ENCODE measurements around the gene TMEM184B.
A peak's percentile ranks its signal among the peaks of the same experiment; 100 is the strongest.

The TMEM184B gene

DNA sequence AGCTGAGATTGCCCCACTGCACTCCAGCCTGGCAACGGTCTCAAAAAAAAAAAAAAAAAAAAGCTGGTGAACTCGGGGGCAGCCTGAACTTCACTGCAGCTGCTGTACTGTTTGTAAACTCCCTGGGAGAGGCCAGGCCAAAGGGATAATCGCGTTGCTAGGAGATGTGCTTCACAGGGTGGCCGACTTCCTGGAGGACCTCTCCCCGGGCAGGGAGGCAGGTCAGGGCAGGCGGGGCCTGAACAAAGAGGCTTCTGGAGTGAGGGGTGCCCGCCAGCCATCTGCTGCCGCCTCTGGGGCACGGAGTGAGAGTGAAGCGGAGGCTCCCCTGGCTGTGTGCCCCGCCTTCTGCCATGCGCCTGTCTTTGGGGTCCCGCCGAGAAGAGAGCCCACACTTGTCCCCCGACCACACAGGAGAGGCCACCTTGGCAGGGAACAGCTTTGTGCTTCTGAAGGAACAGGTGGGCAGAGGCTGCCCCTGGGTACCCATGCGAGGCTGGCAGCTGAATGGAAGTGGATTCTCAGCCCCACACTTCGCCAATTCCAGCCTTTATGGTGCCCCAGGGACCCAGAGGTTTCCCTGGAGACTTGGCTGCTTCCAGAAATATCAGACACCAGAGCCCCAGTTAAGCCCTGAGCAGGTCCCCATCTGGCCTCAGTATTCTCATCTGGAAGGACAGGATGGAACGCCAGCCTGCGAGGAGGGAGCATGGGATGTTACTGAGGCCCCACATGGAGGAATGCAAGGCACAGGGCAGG, 29.6 kb downstream of the TMEM184B start:
- WGBS (ENCODE audit: extremely low coverage, insufficient coverage, low lambda C conversion rate) = no CpG with 5 or more reads among the region's 20 CpGs
- Histone ChIP-seq H3K4me2 (ENCODE audit: low read length) (no peak overlapping the region), H2BK5ac (ENCODE audit: low read length) (no peak overlapping the region), H3K27ac (ENCODE audit: low read depth, low read length) (no peak overlapping the region), H3K18ac (ENCODE audit: low read length) (no peak overlapping the region), H2BK120ac (ENCODE audit: low read depth, low read length) (no peak overlapping the region), H3K4me1 (ENCODE audit: control insufficient read depth, low read depth, low read length) (no peaks in the 10 kb centered on the region), H3K4ac (ENCODE audit: low read depth, low read length) (no peak overlapping the region), H4K8ac (ENCODE audit: low read depth, low read length) (no peak overlapping the region), H2AK5ac (ENCODE audit: low read length) (no peak overlapping the region), H3K23ac (ENCODE audit: low read length) (no peak overlapping the region), H3K79me2 (ENCODE audit: control insufficient read depth, insufficient read depth, low read length) (no peaks in the 10 kb centered on the region), H2BK15ac (replicated peaks; ENCODE audit: low read depth) (no peak overlapping the region), H4K5ac (ENCODE audit: low read length) (no peak overlapping the region), H3K36me3 (ENCODE audit: control insufficient read depth, insufficient read depth, low read length) (peaks cover 1% of the 10 kb centered on the region), H3K4me3 (ENCODE audit: low read length) (no peak overlapping the region), H3K9ac (ENCODE audit: low read length) (no peak overlapping the region), H3K56ac (ENCODE audit: low read length) (no peak overlapping the region), H3K79me1 (ENCODE audit: low read length) (no peaks in the 10 kb centered on the region), H3K27me3 (ENCODE audit: insufficient read depth, low read length, poor library complexity) (no peaks in the 10 kb centered on the region)
- DNase-seq = no peak

DNA sequence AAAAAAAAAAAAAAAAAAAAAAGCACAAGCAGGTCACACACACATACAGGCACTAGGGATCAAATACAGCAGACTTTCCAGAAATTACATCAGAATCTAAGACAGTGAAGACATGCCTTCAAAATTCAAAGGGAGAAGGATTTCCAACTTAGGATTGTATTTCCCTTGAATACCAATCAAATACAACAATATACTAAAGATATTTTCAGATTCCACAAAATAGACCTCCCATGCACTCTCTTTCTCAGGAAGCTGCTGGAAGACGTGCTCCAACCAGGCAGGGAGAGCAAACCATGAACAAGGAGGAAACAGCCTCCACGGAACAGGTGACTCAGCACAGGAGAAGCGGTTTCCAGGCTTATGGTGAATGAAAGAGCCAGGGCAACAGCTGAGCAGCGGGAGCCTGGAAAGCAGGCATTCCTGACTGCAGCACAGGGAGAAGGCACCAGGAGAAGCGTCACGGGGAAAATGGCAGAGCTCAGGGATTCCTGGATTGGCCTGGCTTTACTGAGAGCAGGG, 32.0 kb downstream of the TMEM184B start:
- Histone ChIP-seq H3K79me2 (ENCODE audit: control insufficient read depth, insufficient read depth, low read length) (no peaks in the 10 kb centered on the region), H4K8ac (ENCODE audit: low read depth, low read length) (no peak overlapping the region), H3K4me1 (ENCODE audit: control insufficient read depth, low read depth, low read length) (no peaks in the 10 kb centered on the region), H3K27me3 (ENCODE audit: insufficient read depth, low read length, poor library complexity) (no peaks in the 10 kb centered on the region), H3K4me2 (ENCODE audit: low read length) (no peak overlapping the region), H3K79me1 (ENCODE audit: low read length) (no peaks in the 10 kb centered on the region), H3K27ac (ENCODE audit: low read depth, low read length) (no peak overlapping the region), H3K36me3 (ENCODE audit: control insufficient read depth, insufficient read depth, low read length) (no peaks in the 10 kb centered on the region), H3K18ac (ENCODE audit: low read length) (no peak overlapping the region), H3K4ac (ENCODE audit: low read depth, low read length) (no peak overlapping the region), H2BK15ac (replicated peaks; ENCODE audit: low read depth) (no peak overlapping the region), H3K23ac (ENCODE audit: low read length) (no peak overlapping the region), H2BK5ac (ENCODE audit: low read length) (no peak overlapping the region), H3K56ac (ENCODE audit: low read length) (no peak overlapping the region), H2AK5ac (ENCODE audit: low read length) (no peak overlapping the region), H3K4me3 (ENCODE audit: low read length) (no peak overlapping the region), H4K5ac (ENCODE audit: low read length) (no peak overlapping the region), H2BK120ac (ENCODE audit: low read depth, low read length) (no peak overlapping the region), H3K9ac (ENCODE audit: low read length) (no peak overlapping the region)
- WGBS (ENCODE audit: extremely low coverage, insufficient coverage, low lambda C conversion rate) = no CpG with 5 or more reads among the region's 6 CpGs
- DNase-seq = peak; percentile 95

DNA sequence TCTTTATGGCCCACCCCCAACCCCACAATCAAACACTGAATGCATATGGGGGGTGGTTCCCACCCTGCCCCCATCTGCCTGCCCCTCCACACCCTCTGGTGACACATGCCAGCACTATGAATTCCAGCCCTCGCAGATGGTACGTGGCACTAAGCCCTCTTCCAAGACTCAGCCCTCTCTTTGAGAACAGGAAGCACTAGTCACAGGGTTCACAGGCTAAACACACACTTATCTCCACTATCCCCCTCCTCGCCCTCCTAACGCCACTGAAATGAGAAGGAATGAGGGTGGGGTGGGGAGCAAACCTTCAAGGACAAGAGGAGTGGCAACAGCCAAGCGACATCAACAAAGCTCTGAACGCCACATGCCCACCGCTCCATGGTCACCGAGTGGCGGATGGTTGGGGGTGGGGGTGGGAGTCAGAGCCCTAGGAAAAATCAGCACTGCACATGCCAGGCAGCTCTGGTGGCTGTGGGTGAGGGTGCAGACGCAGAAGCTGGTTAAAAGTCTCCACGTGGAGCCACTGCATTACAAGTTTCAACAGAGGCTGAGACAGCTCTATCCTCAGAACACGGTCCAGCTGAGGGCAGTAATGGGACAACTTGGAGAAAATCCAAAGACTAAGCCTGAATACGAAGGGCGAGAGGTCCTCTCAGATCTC, 33.6 kb downstream of the TMEM184B start:
- no peak overlapping the region for H3K18ac ChIP-seq (ENCODE audit: low read length)
- no peaks in the 10 kb centered on the region for H3K4me1 ChIP-seq (ENCODE audit: control insufficient read depth, low read depth, low read length)
- no peaks in the 10 kb centered on the region for H3K79me1 ChIP-seq (ENCODE audit: low read length)
- H3K79me2 ChIP-seq (ENCODE audit: control insufficient read depth, insufficient read depth, low read length) = no peaks in the 10 kb centered on the region
- no peak overlapping the region for H3K4ac ChIP-seq (ENCODE audit: low read depth, low read length)
- peak; percentile 37 for DNase-seq
- H4K5ac ChIP-seq (ENCODE audit: low read length) = no peak overlapping the region
- no peak overlapping the region for H2BK15ac ChIP-seq (replicated peaks; ENCODE audit: low read depth)
- H3K4me3 ChIP-seq (ENCODE audit: low read length) = no peak overlapping the region
- no peak overlapping the region for H2BK5ac ChIP-seq (ENCODE audit: low read length)
- H3K4me2 ChIP-seq (ENCODE audit: low read length) = no peak overlapping the region
- no peak overlapping the region for H3K27ac ChIP-seq (ENCODE audit: low read depth, low read length)
- H3K9ac ChIP-seq (ENCODE audit: low read length) = no peak overlapping the region
- H3K27me3 ChIP-seq (ENCODE audit: insufficient read depth, low read length, poor library complexity) = no peaks in the 10 kb centered on the region
- H2AK5ac ChIP-seq (ENCODE audit: low read length) = no peak overlapping the region
- no peaks in the 10 kb centered on the region for H3K36me3 ChIP-seq (ENCODE audit: control insufficient read depth, insufficient read depth, low read length)
- WGBS (ENCODE audit: extremely low coverage, insufficient coverage, low lambda C conversion rate) = no CpG with 5 or more reads among the region's 14 CpGs
- H3K23ac ChIP-seq (ENCODE audit: low read length) = no peak overlapping the region
- no peak overlapping the region for H4K8ac ChIP-seq (ENCODE audit: low read depth, low read length)
- H3K56ac ChIP-seq (ENCODE audit: low read length) = peak overlapping the region; percentile 20
- no peak overlapping the region for H2BK120ac ChIP-seq (ENCODE audit: low read depth, low read length)

DNA sequence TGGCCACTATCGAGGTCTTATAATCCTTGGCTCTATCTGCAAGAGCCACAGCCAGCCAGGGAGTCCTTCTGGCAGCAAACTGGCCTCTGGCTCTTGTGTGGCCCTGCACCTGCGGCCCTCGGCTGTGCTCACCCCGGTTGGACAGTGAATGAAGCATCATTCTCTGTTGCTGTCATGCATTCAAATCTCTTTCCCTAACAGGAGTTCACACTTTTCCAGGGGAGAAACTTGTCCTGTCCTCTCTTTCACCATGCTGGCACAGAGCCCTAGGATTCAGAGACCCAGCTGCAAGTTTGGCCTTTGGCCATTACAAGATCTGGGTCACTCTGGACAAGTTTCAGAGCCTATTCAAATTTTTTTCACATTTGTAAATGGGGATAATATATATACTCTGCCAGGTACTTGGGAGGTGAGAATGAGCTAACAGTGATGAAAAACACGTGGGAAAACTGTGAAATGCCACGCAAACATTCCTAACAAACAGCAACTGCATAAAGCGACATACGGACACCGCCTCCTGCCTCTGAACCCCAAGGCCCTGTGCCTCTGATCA, 34.2 kb downstream of the TMEM184B start:
- WGBS (ENCODE audit: extremely low coverage, insufficient coverage, low lambda C conversion rate) = no CpG with 5 or more reads among the region's 9 CpGs
- Histone ChIP-seq H3K4me1 (ENCODE audit: control insufficient read depth, low read depth, low read length) (no peaks in the 10 kb centered on the region), H3K56ac (ENCODE audit: low read length) (no peak overlapping the region), H3K27ac (ENCODE audit: low read depth, low read length) (no peak overlapping the region), H3K4me3 (ENCODE audit: low read length) (no peak overlapping the region), H4K5ac (ENCODE audit: low read length) (no peak overlapping the region), H2AK5ac (ENCODE audit: low read length) (no peak overlapping the region), H2BK120ac (ENCODE audit: low read depth, low read length) (no peak overlapping the region), H3K4ac (ENCODE audit: low read depth, low read length) (no peak overlapping the region), H3K36me3 (ENCODE audit: control insufficient read depth, insufficient read depth, low read length) (no peaks in the 10 kb centered on the region), H2BK5ac (ENCODE audit: low read length) (no peak overlapping the region), H2BK15ac (replicated peaks; ENCODE audit: low read depth) (no peak overlapping the region), H3K79me1 (ENCODE audit: low read length) (no peaks in the 10 kb centered on the region), H3K27me3 (ENCODE audit: insufficient read depth, low read length, poor library complexity) (no peaks in the 10 kb centered on the region), H3K18ac (ENCODE audit: low read length) (no peak overlapping the region), H4K8ac (ENCODE audit: low read depth, low read length) (no peak overlapping the region), H3K9ac (ENCODE audit: low read length) (no peak overlapping the region), H3K4me2 (ENCODE audit: low read length) (no peak overlapping the region), H3K23ac (ENCODE audit: low read length) (no peak overlapping the region), H3K79me2 (ENCODE audit: control insufficient read depth, insufficient read depth, low read length) (no peaks in the 10 kb centered on the region)
- DNase-seq = no peak

DNA sequence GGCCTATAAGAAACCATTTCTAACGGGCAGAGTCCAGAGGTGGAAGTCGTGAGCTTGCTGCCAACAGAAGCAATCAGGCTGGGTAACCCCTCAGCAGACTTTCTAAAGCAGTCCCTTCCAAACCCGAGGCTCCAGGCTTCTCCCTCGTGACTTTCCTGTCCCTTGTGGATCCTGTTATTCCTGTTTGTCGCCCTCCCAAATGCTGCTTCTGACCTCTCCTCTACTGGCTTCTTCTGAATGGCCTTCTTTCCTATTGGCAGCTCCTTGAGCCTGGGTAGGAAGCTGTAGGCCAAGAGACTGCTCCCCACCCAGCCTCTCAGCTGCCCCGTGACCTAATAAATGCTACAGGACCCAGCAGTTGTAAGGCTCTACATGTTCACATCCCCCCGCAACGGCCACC, 36.0 kb downstream of the TMEM184B start:
- Histone ChIP-seq H2BK5ac (ENCODE audit: low read length) (no peak overlapping the region), H3K27me3 (ENCODE audit: insufficient read depth, low read length, poor library complexity) (no peaks in the 10 kb centered on the region), H4K5ac (ENCODE audit: low read length) (no peak overlapping the region), H2AK5ac (ENCODE audit: low read length) (no peak overlapping the region), H3K23ac (ENCODE audit: low read length) (no peak overlapping the region), H3K4me1 (ENCODE audit: control insufficient read depth, low read depth, low read length) (no peaks in the 10 kb centered on the region), H3K9ac (ENCODE audit: low read length) (no peak overlapping the region), H3K27ac (ENCODE audit: low read depth, low read length) (no peak overlapping the region), H3K79me1 (ENCODE audit: low read length) (no peaks in the 10 kb centered on the region), H2BK15ac (replicated peaks; ENCODE audit: low read depth) (no peak overlapping the region), H3K18ac (ENCODE audit: low read length) (no peak overlapping the region), H3K4ac (ENCODE audit: low read depth, low read length) (no peak overlapping the region), H3K56ac (ENCODE audit: low read length) (no peak overlapping the region), H4K8ac (ENCODE audit: low read depth, low read length) (no peak overlapping the region), H3K4me3 (ENCODE audit: low read length) (no peak overlapping the region), H3K4me2 (ENCODE audit: low read length) (no peak overlapping the region), H2BK120ac (ENCODE audit: low read depth, low read length) (no peak overlapping the region), H3K36me3 (ENCODE audit: control insufficient read depth, insufficient read depth, low read length) (peaks cover 1% of the 10 kb centered on the region), H3K79me2 (ENCODE audit: control insufficient read depth, insufficient read depth, low read length) (no peaks in the 10 kb centered on the region)
- WGBS (ENCODE audit: extremely low coverage, insufficient coverage, low lambda C conversion rate) = no CpG with 5 or more reads among the region's 8 CpGs
- DNase-seq = no peak
